ENCODE results near the gene FGFBP1.

The FGFBP1 gene

GRCh38 chr4:15971068-15971801 lies 32.7 kb upstream of the FGFBP1 start:
- TF ChIP-seq, protein P1, sequence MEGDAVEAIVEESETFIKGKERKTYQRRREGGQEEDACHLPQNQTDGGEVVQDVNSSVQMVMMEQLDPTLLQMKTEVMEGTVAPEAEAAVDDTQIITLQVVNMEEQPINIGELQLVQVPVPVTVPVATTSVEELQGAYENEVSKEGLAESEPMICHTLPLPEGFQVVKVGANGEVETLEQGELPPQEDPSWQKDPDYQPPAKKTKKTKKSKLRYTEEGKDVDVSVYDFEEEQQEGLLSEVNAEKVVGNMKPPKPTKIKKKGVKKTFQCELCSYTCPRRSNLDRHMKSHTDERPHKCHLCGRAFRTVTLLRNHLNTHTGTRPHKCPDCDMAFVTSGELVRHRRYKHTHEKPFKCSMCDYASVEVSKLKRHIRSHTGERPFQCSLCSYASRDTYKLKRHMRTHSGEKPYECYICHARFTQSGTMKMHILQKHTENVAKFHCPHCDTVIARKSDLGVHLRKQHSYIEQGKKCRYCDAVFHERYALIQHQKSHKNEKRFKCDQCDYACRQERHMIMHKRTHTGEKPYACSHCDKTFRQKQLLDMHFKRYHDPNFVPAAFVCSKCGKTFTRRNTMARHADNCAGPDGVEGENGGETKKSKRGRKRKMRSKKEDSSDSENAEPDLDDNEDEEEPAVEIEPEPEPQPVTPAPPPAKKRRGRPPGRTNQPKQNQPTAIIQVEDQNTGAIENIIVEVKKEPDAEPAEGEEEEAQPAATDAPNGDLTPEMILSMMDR (IDR thresholded peaks at IDR 0.05; ENCODE audit: low read depth, low read length, missing control alignments), result no peak
- no peak for DNase-seq (ENCODE audit: low read depth)
- no peak overlapping the region for H3K4me3 ChIP-seq (ENCODE audit: low read depth, low read length)

DNA sequence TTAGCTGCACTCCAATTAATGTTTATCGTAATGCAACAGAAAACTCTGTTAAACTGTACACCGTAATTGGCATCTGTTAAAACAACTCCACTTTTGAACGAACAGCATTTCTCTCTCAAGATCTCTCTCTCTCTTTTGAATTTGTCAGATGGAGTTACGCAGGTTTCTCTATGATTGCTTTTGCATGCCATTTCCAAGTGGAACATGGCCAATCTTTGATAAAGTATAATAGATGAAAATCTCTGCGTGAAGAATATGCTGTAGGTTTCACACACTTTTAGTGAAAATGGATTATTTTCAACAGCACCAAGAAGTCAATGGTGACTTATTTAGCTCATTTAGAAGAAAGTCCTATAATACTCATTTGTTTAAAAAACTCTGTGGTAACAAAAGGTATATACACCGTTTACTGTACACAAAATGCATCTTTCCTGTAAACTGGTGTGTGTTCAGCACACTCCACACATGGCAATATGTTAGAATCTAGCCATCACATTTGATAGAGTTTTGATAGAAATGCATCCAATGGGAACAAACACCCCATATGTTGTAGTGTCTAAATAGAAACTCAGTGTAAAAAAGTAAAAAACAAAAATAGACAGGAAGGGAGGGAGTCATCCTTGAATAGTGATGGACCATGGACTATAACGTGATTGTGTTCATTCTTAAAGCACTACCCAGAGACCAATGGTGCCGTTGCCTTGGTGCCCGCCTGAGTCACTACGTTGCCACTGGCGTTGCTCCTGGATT lies 30.2 kb upstream of the FGFBP1 start:
- TF ChIP-seq, protein P1 (IDR thresholded peaks at IDR 0.05; ENCODE audit: low read depth, low read length, missing control alignments), result no peak
- no peak for DNase-seq (ENCODE audit: low read depth)
- H3K4me3 ChIP-seq (ENCODE audit: low read depth, low read length), result no peak overlapping the region

GRCh38 chr4:15965325-15965724 lies 26.8 kb upstream of the FGFBP1 start:
- no peak overlapping the region for H3K4me3 ChIP-seq (ENCODE audit: low read depth, low read length)
- TF ChIP-seq, protein P1 (IDR thresholded peaks at IDR 0.05; ENCODE audit: low read depth, low read length, missing control alignments), result no peak
- DNase-seq (ENCODE audit: low read depth), result no peak

GRCh38 chr4:15964159-15964558 lies 25.6 kb upstream of the FGFBP1 start:
- TF ChIP-seq, protein P1 (IDR thresholded peaks at IDR 0.05; ENCODE audit: low read depth, low read length, missing control alignments), result peak; percentile 23
- DNase-seq (ENCODE audit: low read depth), result no peak
- no peak overlapping the region for H3K4me3 ChIP-seq (ENCODE audit: low read depth, low read length)

DNA sequence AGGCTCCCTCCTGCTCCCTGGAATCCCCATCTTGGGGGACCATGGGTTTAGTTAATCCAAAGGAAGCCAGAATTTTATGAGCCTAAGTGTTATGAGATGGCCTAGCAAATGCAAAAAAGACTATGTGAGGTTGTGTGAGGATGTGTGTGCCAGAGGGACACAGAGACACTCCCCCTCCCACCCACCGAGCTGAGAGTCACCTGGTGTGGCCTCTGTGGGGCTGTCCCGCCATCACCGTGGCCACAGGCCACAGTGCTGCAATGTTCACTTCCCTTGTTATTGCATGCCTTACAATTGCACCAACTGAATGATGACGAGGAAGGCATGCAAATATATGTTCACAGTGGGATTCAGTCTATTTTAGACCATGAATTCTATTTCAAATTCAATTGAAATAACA lies 25.0 kb upstream of the FGFBP1 start:
- H3K4me3 ChIP-seq (ENCODE audit: low read depth, low read length), result no peak overlapping the region
- TF ChIP-seq, protein P1 (IDR thresholded peaks at IDR 0.05; ENCODE audit: low read depth, low read length, missing control alignments), result no peak
- no peak for DNase-seq (ENCODE audit: low read depth)

GRCh38 chr4:15963001-15963451 lies 24.5 kb upstream of the FGFBP1 start, which contains the start of gene FGFBP2:
Gene FGFBP2 (minus strand): TSS chr4:15963175. CDS start chr4:15963129, 46 bp downstream.
- DNase-seq (ENCODE audit: low read depth), result no peak
- TF ChIP-seq, protein P1 (IDR thresholded peaks at IDR 0.05; ENCODE audit: low read depth, low read length, missing control alignments), result peak; percentile 50
- H3K4me3 ChIP-seq (ENCODE audit: low read depth, low read length), result no peak within 1 kb of the TSS

Measured in GM12864 (cell line).